Muscle layer of colon (tissue), 2 donors: ENCODE data around the gene LGALS8.

Experiments
- H3K27ac ChIP-seq: one replicate; pipeline ENCODE4 v1.7.0; 2013; ENCODE audit warnings: low read depth, mild to moderate bottlenecking, low read length, moderate library complexity
- H3K27me3 ChIP-seq, 2 donors: one replicate each; pipeline ENCODE4 v1.7.0; 2013; ENCODE audit warnings: low read length in 2 of 2, mild to moderate bottlenecking in 2 of 2; ENCODE audit not compliant: insufficient read depth in 2 of 2, control insufficient read depth in 1 of 2
- H3K36me3 ChIP-seq: one replicate; pipeline ENCODE4 v1.7.0; 2013; ENCODE audit warnings: mild to moderate bottlenecking, low read length; ENCODE audit not compliant: insufficient read depth
- H3K4me1 ChIP-seq: one replicate; pipeline ENCODE4 v1.7.0; 2013; ENCODE audit warnings: mild to moderate bottlenecking, low read length; ENCODE audit not compliant: insufficient read depth
- H3K4me3 ChIP-seq, 2 donors: one replicate each; pipeline ENCODE4 v1.7.0; 2013; ENCODE audit warnings: low read length in 2 of 2, low read depth in 1 of 2, mild to moderate bottlenecking in 1 of 2, moderate library complexity in 1 of 2
- H3K9ac ChIP-seq: one replicate; pipeline ENCODE4 v1.7.0; 2013; ENCODE audit warnings: low read length
- H3K9me3 ChIP-seq: one replicate; pipeline ENCODE4 v1.7.0; 2013; ENCODE audit warnings: mild to moderate bottlenecking, low read length
- donor health status: abdominal sarcoma.
- donor health status: Adenocarcinoma of cecum.

LGALS8 gene

DNA sequence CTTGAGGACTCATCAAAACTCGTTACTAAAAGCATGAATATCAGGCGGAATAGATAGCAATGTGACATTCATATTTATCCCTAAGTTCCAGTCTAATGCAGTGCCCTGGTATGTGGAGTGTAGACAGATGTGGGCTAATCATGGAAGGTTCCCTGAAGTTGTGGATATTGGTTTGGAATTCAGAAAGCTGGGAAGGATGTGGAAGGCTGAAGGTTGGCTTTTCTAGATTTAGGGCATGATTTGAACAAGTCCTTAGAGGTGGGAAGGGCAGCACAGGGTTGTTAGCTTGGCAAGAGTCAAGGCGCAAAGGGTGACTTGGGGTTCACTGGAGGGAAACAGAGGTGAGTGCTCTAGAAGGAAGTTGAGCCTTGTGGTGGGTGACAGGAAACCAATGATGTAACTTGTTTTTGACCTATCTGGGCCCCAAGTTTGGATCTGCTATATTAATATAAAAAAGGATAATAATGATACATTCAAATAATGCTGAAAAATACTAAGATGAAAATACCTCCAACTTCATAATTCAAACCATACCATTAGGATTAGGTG, 21.9 kb downstream of the LGALS8 start:
- Histone ChIP-seq H3K4me3 (no peak overlapping the region), H3K36me3 (peaks cover 92% of the 10 kb centered on the region), H3K9ac (no peak overlapping the region), H3K27ac (no peak overlapping the region), H3K9me3 (no peaks in the 10 kb centered on the region), H3K27me3 (no peaks in the 10 kb centered on the region), H3K4me1 (no peaks in the 10 kb centered on the region)

GRCh38 chr1:236548452-236548851, 24.7 kb downstream of the LGALS8 start:
- H3K36me3 ChIP-seq, result peaks cover 95% of the 10 kb centered on the region
- H3K9ac ChIP-seq, result no peak overlapping the region
- H3K4me1 ChIP-seq, result no peaks in the 10 kb centered on the region
- H3K27me3 ChIP-seq, result no peaks in the 10 kb centered on the region
- H3K27ac ChIP-seq, result no peak overlapping the region
- no peak overlapping the region for H3K4me3 ChIP-seq
- H3K9me3 ChIP-seq, result no peaks in the 10 kb centered on the region

DNA sequence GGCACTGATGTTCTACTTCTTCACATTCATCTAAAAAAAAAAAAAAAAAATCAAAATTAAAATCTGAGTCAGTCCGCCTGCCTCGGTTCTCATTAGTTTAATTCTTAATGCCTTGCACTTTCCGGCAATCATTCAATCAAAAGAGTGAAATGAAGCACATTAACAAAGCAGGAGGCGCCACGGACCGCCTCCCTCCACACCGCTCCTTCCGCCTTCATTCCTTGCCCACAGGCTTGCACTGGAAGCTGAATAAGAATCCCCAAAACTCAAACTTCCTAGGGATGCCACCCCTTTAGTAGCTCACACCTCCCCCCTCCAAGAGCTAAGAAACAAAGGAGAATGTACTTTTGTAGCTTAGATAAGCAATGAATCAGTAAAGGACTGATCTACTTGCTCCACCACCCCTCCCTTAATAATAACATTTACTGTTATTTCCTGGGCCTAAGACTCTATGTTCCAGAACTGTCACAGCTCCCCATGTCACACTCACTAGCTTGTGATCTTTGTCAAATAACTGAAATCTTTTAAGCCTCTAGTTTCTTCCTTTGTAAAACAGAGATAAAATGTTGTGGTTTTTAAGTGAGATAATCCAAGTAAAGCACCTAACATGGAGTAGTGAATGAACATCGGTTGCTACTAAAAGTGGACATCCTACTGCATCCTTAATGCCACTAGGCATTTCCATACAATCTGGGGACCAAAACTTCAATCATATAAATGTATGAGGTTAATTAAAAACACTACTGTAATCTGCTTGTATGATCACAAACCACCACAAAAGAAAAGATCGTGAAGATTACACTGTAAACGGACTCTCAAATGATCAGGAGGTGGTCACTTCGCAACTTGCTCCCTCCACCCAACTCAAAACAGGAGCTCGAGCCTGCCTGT, 27.4 kb downstream of the LGALS8 start:
- Histone ChIP-seq H3K9ac (no peak overlapping the region), H3K27ac (no peak overlapping the region), H3K4me1 (no peaks in the 10 kb centered on the region), H3K4me3 (no peak overlapping the region), H3K27me3 (no peaks in the 10 kb centered on the region), H3K9me3 (no peaks in the 10 kb centered on the region), H3K36me3 (peaks cover 93% of the 10 kb centered on the region)

- Histone ChIP-seq H3K9ac (no peak overlapping the region), H3K4me3 (no peak overlapping the region), H3K9me3 (no peaks in the 10 kb centered on the region), H3K27ac (no peak overlapping the region), H3K36me3 (peaks cover 93% of the 10 kb centered on the region), H3K27me3 (no peaks in the 10 kb centered on the region), H3K4me1 (no peaks in the 10 kb centered on the region)
Measured at GRCh38 chr1:236552096-236552495, 28.3 kb downstream of the LGALS8 start.

DNA sequence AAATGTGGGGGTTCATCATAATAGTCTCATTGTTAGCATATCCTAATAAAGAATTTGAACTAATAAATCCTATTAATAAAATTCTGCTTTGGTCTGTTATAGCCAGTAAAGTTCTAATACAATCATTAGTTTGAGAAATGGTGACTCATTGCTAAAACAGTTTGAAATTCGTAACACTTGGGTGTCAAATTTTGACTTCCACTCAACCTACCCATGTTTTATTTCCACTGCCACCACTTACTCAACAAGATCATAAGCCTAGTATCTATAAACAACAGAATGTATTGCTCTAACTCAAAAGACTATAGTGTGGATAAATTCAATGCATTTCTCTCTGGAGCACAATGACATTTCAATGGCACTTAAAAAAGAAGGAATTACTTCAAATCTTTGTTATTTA, 29.1 kb downstream of the LGALS8 start:
- Histone ChIP-seq H3K27me3 (no peaks in the 10 kb centered on the region), H3K9ac (no peak overlapping the region), H3K4me1 (no peaks in the 10 kb centered on the region), H3K4me3 (no peak overlapping the region), H3K27ac (no peak overlapping the region), H3K9me3 (no peaks in the 10 kb centered on the region), H3K36me3 (peaks cover 90% of the 10 kb centered on the region)

GRCh38 chr1:236553370-236553769, 29.6 kb downstream of the LGALS8 start:
- Histone ChIP-seq H3K4me1 (no peaks in the 10 kb centered on the region), H3K27ac (no peak overlapping the region), H3K9ac (no peak overlapping the region), H3K9me3 (no peaks in the 10 kb centered on the region), H3K27me3 (no peaks in the 10 kb centered on the region), H3K4me3 (no peak overlapping the region), H3K36me3 (peaks cover 88% of the 10 kb centered on the region)

DNA sequence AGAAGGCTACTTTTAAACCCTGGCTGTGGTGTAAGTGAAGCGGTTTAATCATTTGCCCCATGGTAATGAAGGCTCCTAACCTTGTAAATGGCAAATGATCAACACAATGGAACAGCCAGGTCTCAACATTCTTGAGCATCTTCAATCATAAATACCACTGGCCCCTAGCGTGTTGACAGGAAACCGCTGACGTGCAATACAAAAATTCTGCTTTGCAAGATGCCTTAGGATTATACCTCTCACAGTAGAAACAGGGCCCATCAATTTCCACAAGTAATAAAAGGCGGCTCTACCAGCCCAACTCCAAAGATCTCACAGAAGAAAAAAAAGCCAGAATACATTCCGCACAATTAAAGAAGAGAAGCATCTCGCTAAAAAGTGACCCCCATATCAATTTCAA, 32.8 kb downstream of the LGALS8 start:
- H3K27ac ChIP-seq, result no peak overlapping the region
- peaks cover 72% of the 10 kb centered on the region for H3K36me3 ChIP-seq
- no peak overlapping the region for H3K4me3 ChIP-seq

GRCh38 chr1:236558081-236558480, 34.3 kb downstream of the LGALS8 start:
- Histone ChIP-seq H3K27ac (no peak overlapping the region), H3K9me3 (no peaks in the 10 kb centered on the region), H3K27me3 (no peaks in the 10 kb centered on the region), H3K9ac (no peak overlapping the region), H3K4me1 (no peaks in the 10 kb centered on the region), H3K36me3 (peaks cover 67% of the 10 kb centered on the region), H3K4me3 (no peak overlapping the region)

More for the DNA sequence above, 32.8 kb downstream of the LGALS8 start:
- Histone ChIP-seq H3K4me1 (no peaks in the 10 kb centered on the region), H3K27me3 (no peaks in the 10 kb centered on the region), H3K9me3 (no peaks in the 10 kb centered on the region), H3K9ac (no peak overlapping the region)

DNA sequence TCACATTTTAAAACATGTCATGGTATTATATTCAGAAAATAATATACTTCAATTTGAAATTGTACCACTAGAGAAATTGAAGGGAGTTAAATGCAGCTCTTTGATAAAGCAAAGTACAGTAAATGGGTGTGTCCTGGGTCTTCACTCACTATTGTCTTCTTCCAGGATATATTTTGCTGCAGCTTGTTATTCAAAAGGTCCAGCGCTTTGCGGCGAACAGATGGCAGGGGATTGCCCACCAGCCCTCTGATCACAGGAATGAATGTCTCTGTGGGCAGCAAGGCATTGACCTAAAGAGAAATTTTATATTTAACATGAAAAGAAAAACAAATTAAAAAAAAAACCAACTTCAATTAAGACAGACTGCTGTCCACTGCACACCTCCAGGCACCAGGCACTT, 35.1 kb downstream of the LGALS8 start:
- Histone ChIP-seq H3K4me3 (no peak overlapping the region), H3K36me3 (peaks cover 61% of the 10 kb centered on the region), H3K27ac (no peak overlapping the region), H3K27me3 (no peaks in the 10 kb centered on the region), H3K4me1 (no peaks in the 10 kb centered on the region), H3K9me3 (no peaks in the 10 kb centered on the region), H3K9ac (no peak overlapping the region)

DNA sequence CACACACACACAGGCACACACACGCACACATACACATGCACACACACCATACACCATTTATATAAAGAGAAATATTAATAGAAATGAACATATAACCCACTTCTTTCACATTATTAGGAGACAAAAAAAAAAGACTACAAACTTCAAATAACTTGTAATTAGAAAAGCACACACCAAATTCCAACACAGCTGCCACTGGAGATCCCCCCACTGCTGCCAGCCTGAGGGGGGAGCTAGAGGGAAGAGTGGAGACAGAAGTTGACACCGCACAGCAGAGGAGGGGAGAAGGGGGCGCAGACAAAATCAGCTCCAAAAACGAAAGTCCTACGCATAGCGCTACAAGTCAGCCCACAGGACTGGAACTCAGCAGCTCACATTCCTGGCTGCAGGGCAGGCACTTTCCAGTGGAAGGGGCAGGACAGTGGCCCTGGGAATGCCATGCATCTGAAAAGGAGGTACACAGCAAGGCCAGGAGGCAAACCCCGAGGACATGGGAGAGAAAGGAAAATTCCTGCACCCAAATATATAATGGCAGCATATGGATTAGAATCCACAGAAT, 36.5 kb downstream of the LGALS8 start:
- Histone ChIP-seq H3K9me3 (no peaks in the 10 kb centered on the region), H3K4me3 (no peak overlapping the region), H3K4me1 (no peaks in the 10 kb centered on the region), H3K27ac (no peak overlapping the region), H3K9ac (no peak overlapping the region), H3K36me3 (peaks cover 65% of the 10 kb centered on the region), H3K27me3 (no peaks in the 10 kb centered on the region)

DNA sequence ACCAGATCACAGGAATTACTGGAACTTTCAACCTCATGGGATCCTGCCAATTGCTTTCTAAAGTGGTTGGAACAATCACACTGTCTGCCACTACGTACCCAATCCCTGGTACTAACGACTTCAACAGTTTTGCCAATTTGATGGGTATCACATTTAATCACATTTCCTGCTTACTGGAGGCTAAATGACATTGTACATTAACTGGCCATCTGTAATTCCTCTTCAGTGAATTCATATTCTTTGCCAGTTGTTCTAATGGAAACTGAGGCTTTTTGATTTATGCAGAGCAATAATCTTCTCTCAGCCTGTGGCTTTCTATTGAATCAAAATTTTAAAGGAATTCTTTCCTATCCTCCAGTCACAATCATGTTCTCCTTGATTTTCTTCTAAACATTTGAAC, 38.2 kb downstream of the LGALS8 start:
- Histone ChIP-seq H3K4me1 (no peaks in the 10 kb centered on the region), H3K36me3 (peaks cover 62% of the 10 kb centered on the region), H3K9ac (no peak overlapping the region)

More for the DNA sequence above, 38.2 kb downstream of the LGALS8 start:
- Histone ChIP-seq H3K4me3 (no peak overlapping the region), H3K27me3 (no peaks in the 10 kb centered on the region), H3K9me3 (no peaks in the 10 kb centered on the region), H3K27ac (no peak overlapping the region)
